Measurements from ENCODE around the gene DIP2C.
"Not testable (repeated sequence)": the region's sequence is repeated elsewhere in the genome, so short reads cannot be mapped to it uniquely, and the experiment has no call there.

The DIP2C gene, protein sequence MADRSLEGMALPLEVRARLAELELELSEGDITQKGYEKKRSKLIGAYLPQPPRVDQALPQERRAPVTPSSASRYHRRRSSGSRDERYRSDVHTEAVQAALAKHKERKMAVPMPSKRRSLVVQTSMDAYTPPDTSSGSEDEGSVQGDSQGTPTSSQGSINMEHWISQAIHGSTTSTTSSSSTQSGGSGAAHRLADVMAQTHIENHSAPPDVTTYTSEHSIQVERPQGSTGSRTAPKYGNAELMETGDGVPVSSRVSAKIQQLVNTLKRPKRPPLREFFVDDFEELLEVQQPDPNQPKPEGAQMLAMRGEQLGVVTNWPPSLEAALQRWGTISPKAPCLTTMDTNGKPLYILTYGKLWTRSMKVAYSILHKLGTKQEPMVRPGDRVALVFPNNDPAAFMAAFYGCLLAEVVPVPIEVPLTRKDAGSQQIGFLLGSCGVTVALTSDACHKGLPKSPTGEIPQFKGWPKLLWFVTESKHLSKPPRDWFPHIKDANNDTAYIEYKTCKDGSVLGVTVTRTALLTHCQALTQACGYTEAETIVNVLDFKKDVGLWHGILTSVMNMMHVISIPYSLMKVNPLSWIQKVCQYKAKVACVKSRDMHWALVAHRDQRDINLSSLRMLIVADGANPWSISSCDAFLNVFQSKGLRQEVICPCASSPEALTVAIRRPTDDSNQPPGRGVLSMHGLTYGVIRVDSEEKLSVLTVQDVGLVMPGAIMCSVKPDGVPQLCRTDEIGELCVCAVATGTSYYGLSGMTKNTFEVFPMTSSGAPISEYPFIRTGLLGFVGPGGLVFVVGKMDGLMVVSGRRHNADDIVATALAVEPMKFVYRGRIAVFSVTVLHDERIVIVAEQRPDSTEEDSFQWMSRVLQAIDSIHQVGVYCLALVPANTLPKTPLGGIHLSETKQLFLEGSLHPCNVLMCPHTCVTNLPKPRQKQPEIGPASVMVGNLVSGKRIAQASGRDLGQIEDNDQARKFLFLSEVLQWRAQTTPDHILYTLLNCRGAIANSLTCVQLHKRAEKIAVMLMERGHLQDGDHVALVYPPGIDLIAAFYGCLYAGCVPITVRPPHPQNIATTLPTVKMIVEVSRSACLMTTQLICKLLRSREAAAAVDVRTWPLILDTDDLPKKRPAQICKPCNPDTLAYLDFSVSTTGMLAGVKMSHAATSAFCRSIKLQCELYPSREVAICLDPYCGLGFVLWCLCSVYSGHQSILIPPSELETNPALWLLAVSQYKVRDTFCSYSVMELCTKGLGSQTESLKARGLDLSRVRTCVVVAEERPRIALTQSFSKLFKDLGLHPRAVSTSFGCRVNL (N-terminal part only)

DNA sequence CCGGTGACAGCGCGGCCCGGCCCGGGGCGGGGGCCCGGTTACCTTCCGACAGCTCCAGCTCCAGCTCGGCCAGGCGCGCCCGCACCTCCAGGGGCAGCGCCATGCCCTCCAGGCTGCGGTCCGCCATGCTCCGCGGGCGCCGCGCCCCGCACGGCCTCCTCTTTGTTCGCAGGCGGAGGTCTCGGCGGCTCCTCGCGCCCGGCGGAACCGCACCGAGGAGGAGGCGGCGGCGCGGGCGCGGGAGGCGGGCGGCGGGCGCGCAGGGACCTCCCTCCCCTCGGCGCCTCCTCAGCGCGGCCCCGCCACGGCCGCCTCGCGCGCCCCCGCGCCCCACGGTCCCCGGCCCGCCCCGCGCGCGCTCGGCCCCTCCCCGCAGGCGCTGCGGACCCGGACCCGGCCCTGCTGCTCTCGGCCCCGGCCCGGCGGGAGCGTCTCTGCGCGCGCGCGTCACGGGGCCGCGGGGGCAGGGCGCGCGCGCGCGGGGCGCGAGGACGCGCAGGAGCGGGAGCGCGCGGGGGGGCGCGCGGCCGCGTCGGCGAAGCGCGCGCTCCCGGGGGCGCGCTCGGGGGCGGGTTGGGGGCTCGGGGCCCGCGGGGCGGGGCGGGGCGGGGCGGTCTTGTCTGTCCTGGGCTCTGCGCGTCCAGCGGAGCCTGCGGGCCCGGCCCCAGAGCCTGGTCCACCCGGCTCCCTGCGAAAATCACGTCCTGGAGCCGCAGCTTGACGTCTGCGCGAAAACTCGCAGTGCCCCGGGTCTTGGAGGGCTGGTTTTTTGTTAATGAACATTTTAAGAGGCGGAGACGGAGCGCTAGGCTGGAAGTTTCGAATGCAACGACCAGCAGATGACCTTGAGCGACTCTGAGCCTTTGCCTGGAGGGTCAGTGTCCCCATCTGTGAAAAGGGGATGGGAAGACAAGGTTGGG is at the start of gene DIP2C:
Gene DIP2C (minus strand): TSS at position 217 of the 920 bp plus-strand sequence. CDS start 90 bp downstream, at position 127.
- DNase-seq = no peak

DNA sequence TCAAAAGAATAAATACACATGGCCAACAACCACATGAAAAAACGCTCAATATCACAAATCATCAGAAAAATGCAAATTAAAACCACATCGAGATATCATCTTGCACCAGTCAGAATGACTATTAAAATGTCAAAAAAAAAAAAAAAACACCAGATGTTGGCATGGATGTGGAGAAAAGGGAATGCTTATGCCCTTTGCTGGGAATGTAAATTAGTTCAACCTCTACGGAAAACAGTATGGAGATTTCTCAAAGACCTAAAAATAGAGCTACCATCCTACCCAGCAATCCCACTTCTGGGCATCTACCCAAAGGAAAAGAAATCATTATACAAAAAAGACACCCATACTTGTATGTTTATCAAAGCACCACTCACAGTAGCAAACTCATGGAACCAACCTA is 45.0 kb upstream of the DIP2C start:
- no peak for DNase-seq

DNA sequence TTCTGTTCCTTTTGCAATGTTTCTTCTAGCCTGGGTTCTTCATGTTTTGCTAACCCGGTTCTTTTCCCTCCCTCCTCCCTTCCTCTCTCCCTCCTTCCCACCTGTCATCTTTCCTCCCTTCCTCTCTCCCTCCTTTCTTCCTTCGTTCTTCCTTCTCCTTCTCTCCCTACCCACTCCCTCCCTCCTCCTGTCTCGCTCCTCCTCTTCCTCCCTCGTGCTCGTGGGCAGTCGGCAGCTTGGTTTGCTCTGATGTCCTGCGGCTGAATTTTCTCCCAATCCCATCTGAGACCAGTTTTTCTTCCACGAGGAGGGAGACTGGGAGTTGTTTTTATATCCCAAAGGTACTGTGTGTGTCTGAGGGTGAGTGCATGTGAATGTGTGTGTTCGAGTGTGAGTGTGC is 43.6 kb upstream of the DIP2C start:
- no peak for DNase-seq

DNA sequence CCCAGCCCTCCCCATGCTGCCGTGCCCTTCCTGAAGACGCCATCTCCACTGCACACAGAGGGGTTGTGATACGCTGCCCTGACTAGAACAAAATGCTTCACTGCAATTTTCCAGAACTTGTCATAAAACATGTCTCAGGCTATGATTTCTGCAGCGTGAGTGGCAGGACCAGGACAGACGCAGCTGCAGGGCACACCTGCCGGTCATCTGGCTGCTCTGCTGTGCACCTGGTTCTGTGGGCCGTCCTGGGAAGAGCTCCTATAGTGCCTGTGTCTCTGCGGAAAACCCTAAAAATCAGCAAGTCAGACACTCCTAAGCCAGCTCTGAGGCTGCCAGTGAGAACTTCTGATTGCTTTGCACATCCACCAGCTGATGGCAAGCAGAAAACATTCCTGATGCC is 39.7 kb upstream of the DIP2C start:
- no peak for DNase-seq

DNA sequence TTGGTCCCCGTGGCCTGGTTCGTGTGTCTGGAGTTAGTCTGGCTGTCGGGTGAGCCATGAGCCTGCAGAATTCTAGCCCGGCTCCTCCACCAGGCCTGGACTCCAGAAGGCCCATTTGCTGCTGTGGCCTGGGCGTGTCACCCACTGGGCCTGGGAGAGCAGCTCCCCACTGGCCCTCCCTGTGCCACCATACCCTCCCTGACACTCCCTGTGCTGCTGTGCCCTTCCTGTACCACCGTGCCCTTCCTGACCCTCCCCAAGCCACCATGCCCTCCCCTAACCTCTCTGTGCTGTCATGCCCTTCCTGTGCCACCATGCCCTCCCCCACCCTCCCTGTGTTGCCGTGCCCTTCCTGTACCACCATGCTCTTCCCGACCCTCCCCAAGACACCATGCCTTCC is 39.1 kb upstream of the DIP2C start:
- no peak for DNase-seq

DNA sequence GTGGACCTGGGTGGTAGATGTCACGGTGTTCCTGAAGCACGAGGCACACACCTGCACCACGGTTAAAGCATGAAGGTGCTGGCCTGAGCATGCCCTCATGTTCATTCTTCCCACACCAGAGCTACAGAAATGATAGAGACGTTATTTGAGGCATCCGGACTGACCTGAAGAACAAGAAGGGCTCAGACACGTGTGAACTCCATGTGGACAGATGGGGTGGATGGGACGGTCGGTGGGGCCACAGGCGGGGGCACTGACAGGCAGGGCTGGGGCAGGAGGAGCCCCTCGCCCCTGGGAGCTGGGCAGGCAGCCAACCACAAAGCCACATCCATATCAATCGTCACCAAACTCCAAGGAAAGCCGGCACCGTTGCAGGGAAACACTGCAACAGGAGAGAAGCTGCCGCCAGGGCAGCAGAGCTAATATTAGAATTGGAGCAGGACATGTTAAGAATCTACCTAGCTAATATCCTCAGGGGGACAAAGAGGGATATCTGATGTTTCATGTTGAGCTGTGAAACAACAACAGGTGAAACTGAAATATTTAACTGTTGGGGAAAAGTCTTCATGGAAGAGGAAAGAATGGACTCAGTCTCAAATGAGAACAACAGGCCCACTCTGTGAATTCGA is 37.8 kb upstream of the DIP2C start:
- DNase-seq = no peak

DNA sequence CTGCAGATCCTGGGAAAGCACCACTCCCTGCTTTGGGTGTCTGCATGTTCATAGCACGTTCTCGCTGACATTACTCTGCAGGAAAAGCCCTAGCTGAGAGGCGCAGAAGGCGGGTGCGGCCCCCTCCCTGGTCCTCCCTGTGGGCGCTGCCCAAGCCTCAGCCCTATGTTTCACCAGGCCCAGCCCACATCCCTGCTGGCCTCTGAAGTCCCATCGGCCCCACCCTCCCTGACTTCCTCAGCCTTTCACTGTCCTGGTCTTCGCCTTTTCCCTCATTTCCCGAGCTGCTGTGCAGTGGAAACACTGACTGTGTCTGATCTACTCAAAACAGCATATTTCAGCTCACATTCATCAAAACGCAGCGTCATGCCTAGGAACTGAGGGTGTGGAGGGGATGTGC is 36.3 kb upstream of the DIP2C start:
- no peak for DNase-seq

DNA sequence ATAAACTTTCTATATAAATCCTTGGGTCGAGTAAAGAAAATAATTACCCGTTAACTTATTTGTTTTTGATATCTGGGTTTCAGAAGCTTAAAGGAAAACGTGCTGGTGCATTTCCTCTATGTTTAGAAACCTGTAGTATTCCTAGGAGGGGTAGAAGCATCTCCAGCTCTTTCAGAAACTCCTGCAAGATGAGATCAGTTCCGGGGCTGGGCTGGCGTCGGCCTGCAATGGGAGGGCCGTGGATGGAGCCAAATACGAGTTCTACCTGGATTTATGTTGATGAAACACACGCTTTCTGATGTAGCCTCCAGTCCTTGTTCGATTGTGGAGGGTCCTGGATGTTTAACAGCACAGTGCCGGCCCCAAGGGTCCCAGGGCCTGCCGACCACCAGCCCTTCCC is 35.8 kb upstream of the DIP2C start:
- no peak for DNase-seq

DNA sequence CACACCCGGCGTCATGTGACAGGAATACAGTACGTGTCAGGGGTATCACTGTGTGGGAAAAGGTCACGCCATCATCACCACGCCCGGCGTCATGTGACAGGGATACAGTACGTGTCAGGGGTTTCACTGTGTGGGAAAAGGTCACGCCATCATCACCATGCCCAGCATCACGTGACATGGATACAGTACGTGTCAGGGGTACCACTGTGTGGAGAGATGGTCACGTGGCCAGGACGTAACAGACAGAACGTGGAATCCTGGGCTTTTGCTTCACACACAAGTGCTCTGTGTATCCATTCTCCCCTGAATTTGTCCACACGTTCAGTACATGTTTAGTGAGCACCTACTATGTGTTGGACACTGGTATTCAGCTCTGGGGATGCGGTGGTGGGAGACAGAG is 34.5 kb upstream of the DIP2C start:
- no peak for DNase-seq

DNA sequence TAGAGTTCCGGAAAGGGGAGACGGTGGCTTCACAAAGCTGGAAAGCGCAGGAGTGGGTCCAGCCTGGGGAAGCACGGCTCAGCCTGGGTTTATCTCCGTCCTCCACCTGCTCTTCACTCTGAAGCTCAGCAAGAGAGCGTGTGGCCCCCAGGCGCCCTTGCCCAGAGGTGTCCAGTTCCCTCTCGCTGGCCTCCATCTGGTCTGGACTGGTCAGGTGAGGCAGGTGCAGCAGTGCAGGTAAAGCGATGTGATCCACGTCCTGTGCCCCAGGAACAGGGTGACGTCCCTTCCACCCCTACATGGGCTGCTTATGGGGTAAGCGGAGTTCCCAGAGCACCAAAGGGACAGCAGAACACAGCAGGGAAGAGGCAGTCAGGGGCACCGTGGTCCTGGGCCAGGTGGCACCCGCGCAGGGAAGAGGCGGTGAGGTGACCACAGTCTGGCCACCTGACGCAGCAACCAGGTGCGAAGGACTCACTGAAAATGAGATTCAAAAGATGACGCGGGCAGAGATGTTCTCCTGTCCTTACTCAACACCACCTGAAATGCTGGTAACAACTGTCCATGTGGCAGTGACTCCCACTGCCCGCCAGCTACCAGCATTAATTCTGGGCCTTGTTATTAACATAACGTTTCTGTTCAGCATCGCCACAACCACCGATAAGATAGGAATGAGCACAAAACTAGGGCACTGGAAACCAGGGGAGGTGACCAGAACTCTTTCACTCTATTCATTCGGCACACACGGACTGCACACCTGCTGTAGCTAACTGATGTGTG is 33.0 kb upstream of the DIP2C start:
- no peak for DNase-seq

DNA sequence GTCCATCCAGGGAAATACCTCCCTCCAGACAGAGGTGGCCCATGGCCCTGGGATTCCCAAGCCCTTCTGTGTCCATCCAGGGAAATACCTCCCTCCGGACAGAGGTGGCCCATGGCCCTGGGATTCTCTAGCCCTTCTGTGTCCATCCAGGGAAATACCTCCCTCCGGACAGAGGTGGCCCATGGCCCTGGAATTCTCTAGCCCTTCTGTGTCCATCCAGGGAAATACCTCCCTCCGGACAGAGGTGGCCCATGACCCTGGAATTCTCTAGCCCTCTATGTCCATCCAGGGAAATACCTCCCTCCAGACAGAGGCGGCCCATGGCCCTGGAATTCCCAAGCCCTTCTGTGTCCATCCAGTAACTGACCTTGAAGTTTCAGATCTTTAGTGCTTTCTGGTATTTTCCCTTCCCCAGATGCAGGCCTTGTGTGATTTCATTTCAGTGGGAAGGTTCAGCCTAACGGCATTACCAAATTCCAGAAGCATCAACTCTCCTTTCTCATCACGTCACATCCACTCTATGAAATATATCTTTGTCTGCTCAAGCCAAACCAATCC is 28.8 kb upstream of the DIP2C start:
- no peak for DNase-seq

DNA sequence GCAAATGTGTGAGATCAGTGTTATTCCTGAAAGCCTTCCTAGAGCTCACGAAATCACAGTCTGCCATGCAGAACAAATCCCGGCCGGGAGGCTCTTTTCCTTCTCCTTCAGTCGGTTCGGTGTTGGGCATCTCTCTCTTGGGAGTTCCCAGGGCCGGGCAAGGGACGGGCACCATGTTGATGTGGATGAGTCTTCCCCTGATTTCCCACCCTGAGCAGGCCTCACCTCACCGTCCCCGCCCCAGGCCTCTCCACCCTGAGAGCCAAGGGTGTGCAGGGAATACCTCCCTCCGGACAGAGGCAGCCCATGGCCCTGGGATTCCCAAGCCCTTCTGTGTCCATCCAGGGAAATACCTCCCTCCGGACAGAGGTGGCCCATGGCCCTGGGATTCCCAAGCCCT is 28.0 kb upstream of the DIP2C start:
- no peak for DNase-seq

DNA sequence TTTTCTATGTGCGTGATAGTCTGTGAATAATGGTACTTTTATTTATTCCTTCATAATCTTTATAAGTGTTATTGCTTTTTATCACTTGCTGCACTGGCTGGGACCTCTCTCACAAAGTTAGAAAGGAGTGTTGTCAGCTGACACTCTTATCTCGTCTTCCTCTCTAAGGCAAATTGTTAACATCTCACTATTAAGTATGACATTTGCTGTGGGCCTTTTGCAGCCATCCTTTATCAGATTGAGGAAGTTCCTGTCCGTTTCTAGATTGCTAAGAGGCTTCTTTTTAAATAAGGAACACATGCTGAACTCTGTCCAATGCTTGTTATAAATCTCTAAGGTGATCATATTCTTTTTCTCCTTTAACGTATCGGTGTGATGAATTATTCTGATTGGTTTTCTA is 27.4 kb upstream of the DIP2C start:
- no peak for DNase-seq

DNA sequence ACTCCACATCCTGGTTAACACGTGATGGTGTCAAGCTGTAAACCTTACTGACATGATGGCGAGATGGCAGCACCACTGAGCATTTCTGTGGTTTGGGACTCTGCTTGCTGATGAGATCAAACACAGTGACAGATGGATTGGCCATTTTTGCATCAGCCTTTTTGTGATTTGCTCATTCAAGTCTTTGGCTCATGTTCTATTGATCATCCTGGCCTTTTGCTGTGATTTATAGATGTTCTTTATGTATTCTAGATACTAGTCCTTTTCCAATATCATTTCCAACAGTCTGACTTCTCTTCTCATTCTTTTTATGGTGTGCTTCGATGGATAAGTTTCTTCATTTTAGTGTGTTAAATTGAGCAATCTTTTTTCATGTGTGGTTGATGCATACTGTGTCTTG is 24.7 kb upstream of the DIP2C start:
- no peak for DNase-seq

DNA sequence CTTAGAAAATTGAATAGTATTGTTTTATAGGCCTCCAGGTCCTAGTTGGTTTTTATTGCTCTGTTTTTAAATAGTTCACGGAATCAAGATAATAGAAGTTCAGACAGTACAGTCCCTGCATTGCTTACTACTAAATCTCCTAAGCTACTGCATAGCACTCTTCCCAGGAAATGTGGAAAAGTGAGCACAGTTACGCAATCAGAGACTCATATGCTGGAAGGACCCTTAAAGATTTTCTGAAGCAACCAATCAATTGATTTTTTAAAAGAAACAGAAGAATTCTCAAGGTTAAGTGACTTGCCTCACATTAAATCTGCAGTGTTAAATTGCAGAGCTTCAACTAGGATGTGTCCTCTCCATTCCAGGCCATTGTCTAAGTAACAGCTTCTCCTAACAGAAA is 23.1 kb upstream of the DIP2C start:
- no peak for DNase-seq

DNA sequence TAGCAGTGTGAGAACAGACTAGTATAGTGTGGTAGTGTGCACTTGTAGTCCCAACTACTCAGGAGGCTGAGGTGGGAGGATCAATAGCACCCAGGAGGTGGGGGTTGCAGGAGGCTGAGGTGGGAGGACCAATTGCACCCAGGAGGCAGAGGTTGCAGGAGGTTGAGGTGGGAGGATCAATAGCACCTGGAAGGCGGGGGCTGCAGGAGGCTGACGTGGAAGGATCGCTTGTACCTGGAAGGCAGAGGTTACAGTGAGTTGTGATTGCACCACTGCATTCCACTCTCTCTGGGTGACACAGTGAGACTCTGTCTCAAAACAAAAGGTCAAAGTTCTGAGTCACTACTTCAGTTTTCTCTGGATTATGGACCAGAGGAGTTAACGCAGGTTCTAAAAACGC is 22.6 kb upstream of the DIP2C start:
- no peak for DNase-seq

DNA sequence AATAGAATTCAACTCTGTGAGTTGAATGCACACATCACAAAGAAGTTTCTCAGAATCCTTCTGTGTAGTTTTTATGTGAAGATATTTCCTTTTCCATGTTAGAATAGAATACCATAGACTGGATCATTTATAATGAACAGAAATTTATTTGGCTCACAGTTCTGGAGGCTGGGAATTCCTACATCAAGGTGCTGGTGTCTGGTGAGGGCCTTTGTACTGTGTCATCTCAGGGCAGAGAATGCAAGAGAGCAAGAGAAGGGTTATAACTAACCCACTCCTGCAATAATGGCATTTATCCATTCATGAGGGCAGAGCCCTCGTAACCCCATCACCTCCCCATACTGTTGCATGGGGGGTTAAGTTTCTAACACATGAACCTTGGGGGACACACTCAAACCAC is 18.4 kb upstream of the DIP2C start:
- DNase-seq = no peak

DNA sequence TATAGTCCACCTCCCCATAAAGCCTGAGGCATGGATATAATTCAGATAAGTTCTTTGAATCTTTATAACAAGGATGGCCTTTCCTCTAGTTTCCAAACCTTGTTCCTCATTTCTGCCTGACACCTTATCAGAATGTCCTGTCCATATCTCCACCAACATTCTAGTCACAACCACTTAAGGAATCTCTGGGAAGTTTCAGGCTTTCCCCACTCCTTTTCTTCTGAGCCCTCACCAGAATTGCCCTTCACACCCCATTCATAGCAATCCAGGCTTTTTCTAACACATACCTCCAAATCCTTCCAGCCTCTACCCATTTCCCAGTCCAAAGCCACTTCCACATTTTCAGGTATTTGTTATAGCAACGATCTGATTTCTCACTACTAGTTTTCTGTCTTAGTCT is 18.0 kb upstream of the DIP2C start:
- DNase-seq = no peak

DNA sequence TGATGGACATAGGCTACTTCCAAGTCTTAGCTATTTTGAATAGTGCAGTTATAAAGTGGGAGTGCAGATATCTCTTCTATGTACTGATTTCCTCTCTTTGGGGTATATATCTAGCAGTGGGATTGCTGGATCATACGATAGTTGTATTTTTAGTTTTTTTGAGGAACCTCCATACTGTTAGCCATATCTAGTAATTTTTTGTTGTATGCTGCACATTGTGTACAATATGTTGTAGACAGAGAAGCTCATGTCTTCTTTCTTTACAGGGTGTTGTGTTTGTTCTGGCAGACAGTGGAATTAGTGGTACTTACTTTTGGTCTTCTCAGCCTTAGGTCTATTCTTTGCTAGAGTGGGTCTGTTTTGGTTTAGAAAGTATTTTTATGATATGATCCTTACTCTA is 13.7 kb upstream of the DIP2C start:
- DNase-seq = no peak

DNA sequence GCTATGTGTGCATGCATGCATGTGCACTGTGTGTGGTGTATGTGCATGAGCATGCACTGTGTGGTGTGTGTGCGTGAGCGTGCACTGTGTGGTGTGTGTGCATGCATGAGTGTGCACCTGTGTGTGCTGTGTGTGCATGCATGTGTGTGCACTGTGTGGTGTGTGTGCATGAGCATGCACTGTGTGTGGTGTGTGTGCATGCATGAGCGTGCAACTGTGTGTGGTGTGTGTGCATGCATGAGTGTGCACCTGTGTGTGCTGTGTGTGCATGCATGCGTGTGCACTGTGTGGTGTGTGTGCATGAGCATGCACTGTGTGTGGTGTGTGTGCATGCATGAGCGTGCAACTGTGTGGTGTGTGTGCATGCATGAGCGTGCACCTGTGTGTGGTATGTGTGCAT is 10.7 kb upstream of the DIP2C start:
- DNase-seq = not testable (repeated sequence)

Data from NCI-H2107 (cell line).